Endothelial cell of umbilical vein (primary cell): ENCODE measurements around the gene OAS2. TPM values are rescaled to one million over a fixed set of nuclear protein-coding genes. Genes with fewer than 3 reads are reported as not detected.

Experiments used
- BruUV-seq: library from RNA; stranded (reverse); fragments of 400-500 nt; replicated peaks from 2 replicates; lab custom pipeline; 2021; lab: Mats Ljungman, UMichigan
- CTCF ChIA-PET: fragments of 300-600, 350-600 bp; sonication (Branson Sonifier 250); formaldehyde crosslinking; loops from one replicate; lab custom pipeline; 2021; ENCODE audit warnings: antibody characterized with exemption, inconsistent platforms; lab: Charles Lee
- POLR2A ChIA-PET: fragments of 300-600, 350-600 bp; sonication (Branson Sonifier 250); formaldehyde crosslinking; loops from one replicate; lab custom pipeline; 2021; ENCODE audit warnings: antibody characterized with exemption, inconsistent platforms; lab: Charles Lee
- DNase-seq: peaks from one replicate; pipeline ENCODE4 v3.0.0-alpha.2; 2011; ENCODE audit warnings: low read depth, low spot score
- FAIRE-seq: peaks from 2 replicates; lab custom pipeline; 2011; peaks lifted over from hg19 to GRCh38; lab: Jason Lieb, UNC
- H2AFZ ChIP-seq: 2 replicates; pipeline ENCODE4 v1.6.0; 2012; ENCODE audit warnings: low read depth, low read length, control low read depth, inconsistent platforms
- H3K27ac ChIP-seq: 2 replicates; pipeline ENCODE4 v1.5.1; 2011; ENCODE audit warnings: low read depth, mild to moderate bottlenecking, control low read depth, low read length, moderate library complexity; ENCODE audit not compliant: insufficient read depth
- H3K27me3 ChIP-seq, 2 experiments: 2 replicates each; pipeline versions ENCODE4 v1.6.0 to v1.6.1; 2011; ENCODE audit warnings: low read length in 2 of 2, mixed read lengths in 1 of 2; ENCODE audit not compliant: control insufficient read depth in 2 of 2, insufficient read depth in 2 of 2
- H3K36me3 ChIP-seq, 2 experiments: 2 replicates in 1 of 2; 3 replicates in 1 of 2; pipeline ENCODE4 v1.5.1; 2011; ENCODE audit warnings: low read length in 2 of 2, mild to moderate bottlenecking in 1 of 2, moderate library complexity in 1 of 2; ENCODE audit not compliant: control insufficient read depth in 2 of 2, insufficient read depth in 2 of 2; ENCODE audit errors: extremely low read depth in 1 of 2
- H3K4me1 ChIP-seq: 3 replicates; pipeline ENCODE4 v1.5.1; 2011; ENCODE audit warnings: mild to moderate bottlenecking, low read length; ENCODE audit not compliant: control insufficient read depth, insufficient read depth; ENCODE audit errors: extremely low read depth
- H3K4me2 ChIP-seq: 2 replicates; pipeline ENCODE4 v1.6.1; 2011; ENCODE audit warnings: low read length, control low read depth, mixed read lengths; ENCODE audit not compliant: insufficient read depth
- H3K4me3 ChIP-seq, 3 experiments: fragments of 200-600 bp in 1 of 3; sonication (generic), shearing (Covaris generic) in 1 of 3; replicated peaks in 1 of 3; 2 replicates each; pipeline ENCODE4 v1.5.1; 2011 to 2016; ENCODE audit warnings: control low read depth in 3 of 3, low read length in 3 of 3, mild to moderate bottlenecking in 2 of 3, inconsistent platforms in 1 of 3, low read depth in 1 of 3, moderate library complexity in 1 of 3; ENCODE audit not compliant: insufficient read depth in 1 of 3
- H3K79me2 ChIP-seq: 2 replicates; pipeline ENCODE4 v1.6.0; 2012; ENCODE audit warnings: low read length, inconsistent platforms; ENCODE audit not compliant: control insufficient read depth, insufficient read depth
- H3K9ac ChIP-seq: replicated peaks from 2 replicates; pipeline ENCODE3; 2011; ENCODE audit warnings: low read length, control low read depth; ENCODE audit not compliant: insufficient read depth; ENCODE audit errors: extremely low read depth
- H3K9me1 ChIP-seq: replicated peaks from 3 replicates; pipeline ENCODE4 v1.6.0; 2011; ENCODE audit warnings: mild to moderate bottlenecking, low read length; ENCODE audit not compliant: control insufficient read depth, insufficient read depth; ENCODE audit errors: extremely low read depth
- H3K9me3 ChIP-seq: replicated peaks from 2 replicates; pipeline ENCODE4 v1.5.1; 2012; ENCODE audit warnings: low read length, inconsistent platforms; ENCODE audit not compliant: control insufficient read depth, insufficient read depth
- H4K20me1 ChIP-seq: replicated peaks from 2 replicates; pipeline ENCODE3; 2011; ENCODE audit warnings: mild to moderate bottlenecking, low read length; ENCODE audit not compliant: control insufficient read depth, insufficient read depth; ENCODE audit errors: extremely low read depth
- CTCF ChIP-seq, 2 donors: IDR thresholded peaks; 1 replicate in 1 of 2; 2 replicates in 1 of 2; pipeline ENCODE4 v1.5.1; 2011; ENCODE audit warnings: low read length in 2 of 2, mild to moderate bottlenecking in 2 of 2, moderate library complexity in 2 of 2, control low read depth in 1 of 2, inconsistent platforms in 1 of 2, low read depth in 1 of 2; ENCODE audit not compliant: insufficient read depth in 1 of 2; ENCODE audit errors: extremely low read depth in 1 of 2
- EZH2 ChIP-seq: IDR thresholded peaks from 2 replicates; pipeline ENCODE4 v1.6.1; 2012; ENCODE audit warnings: borderline replicate concordance, low read depth, mild to moderate bottlenecking, moderate library complexity, low read length, inconsistent platforms; ENCODE audit not compliant: severe bottlenecking
- FOS ChIP-seq: IDR thresholded peaks from 2 replicates; pipeline ENCODE4 v1.6.1; 2011; ENCODE audit warnings: mild to moderate bottlenecking, low read length, moderate library complexity, borderline replicate concordance; ENCODE audit not compliant: insufficient read depth
- GATA2 ChIP-seq: IDR thresholded peaks from 2 replicates; pipeline ENCODE4 v1.7.0; 2011; ENCODE audit warnings: low read depth, mild to moderate bottlenecking, moderate library complexity, mixed read lengths, low read length; ENCODE audit not compliant: insufficient read length, insufficient read depth
- JUN ChIP-seq: IDR thresholded peaks from 2 replicates; pipeline ENCODE4 v1.6.1; 2011; ENCODE audit warnings: borderline replicate concordance, low read depth; ENCODE audit not compliant: insufficient read length, insufficient read depth
- MYC ChIP-seq: IDR thresholded peaks from one replicate; pipeline ENCODE4 v1.6.1; 2011; ENCODE audit warnings: mild to moderate bottlenecking, low read depth, low read length
- POLR2A ChIP-seq: IDR thresholded peaks from 2 replicates; pipeline ENCODE4 v1.6.1; 2012; ENCODE audit warnings: low read depth, mild to moderate bottlenecking, control low read depth, low read length
- POLR2AphosphoS5 ChIP-seq: IDR thresholded peaks from 2 replicates; pipeline ENCODE4 v1.6.1; 2012; ENCODE audit warnings: low read depth, mild to moderate bottlenecking, control low read depth, low read length, moderate library complexity; ENCODE audit not compliant: insufficient read depth
- dilution Hi-C: fragments of 300-500 bp; cut with MboI; formaldehyde crosslinking; loops from one replicate; pipeline ENCODE4 v1.15.0; 2019; ENCODE audit warnings: low sequenced_read_pairs; ENCODE audit not compliant: extremely low pct_ligation_motif_present
- intact Hi-C: fragments of 100-400 bp; cut with micrococcal nuclease; formaldehyde crosslinking; loops from one replicate; pipeline ENCODE4 v1.10.0; 2022
- polyA plus RNA-seq, 4 experiments: library from polyadenylated mRNA; depleted of rRNA in 3 of 4; stranded (reverse) in 3 of 4; unstranded in 1 of 4; fragments of >200 nt; gene quantifications; 2 replicates each; pipeline versions ENCODE4 v1.2.1 to v1.2.3, GENCODE V29; 2011 to 2012; ENCODE audit warnings: missing spikeins in 1 of 4
- total RNA-seq: library from RNA; stranded (reverse); gene quantifications from 2 replicates; pipeline ENCODE4 v1.2.3, GENCODE V29; 2021
- TF ChIP-seq, protein P1 (sequence below): IDR thresholded peaks from 2 replicates; pipeline ENCODE4 v1.6.1; 2011; ENCODE audit not compliant: insufficient read depth, insufficient read length

The OAS2 gene
- total and polyA plus RNA-seq, 2 donors (not counting 3 experiments of a cell fraction or from before 2014, with no cell fraction given): 1.3 to 3.1 TPM

DNA sequence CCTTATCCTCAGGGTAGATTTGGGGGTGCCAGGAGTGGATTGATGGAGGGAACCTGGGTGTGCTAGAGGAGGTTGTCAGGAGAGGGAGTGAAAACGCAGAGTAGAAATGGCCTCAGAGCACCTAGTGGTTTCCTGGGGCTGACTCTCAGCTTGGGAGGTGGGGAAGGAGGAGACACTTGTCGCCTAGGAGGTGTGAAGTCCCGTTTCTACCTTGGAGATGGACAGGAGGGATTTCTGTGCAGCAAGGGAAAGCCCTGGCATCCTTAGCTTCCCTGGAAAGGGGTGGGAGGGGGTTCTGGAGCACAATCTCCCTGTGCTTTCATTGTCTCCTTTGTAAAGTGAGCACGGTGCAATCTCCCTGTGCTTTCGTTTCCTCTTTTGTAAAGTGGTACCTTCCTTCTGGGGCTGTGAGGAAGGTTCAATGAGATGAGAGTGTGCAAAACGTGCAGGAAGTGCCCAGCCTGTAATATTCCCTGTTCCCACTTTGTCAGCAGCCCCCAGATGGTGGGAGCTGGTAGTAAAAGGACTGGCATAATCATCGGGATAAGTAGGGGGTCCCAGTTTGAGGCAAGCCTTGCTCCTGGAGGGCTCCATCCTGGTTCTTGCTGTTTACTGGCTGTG lies 38.4 kb upstream of the OAS2 start:
- H3K27ac ChIP-seq: no peak overlapping the region
- BruUV-seq: no TSS peak
- TF ChIP-seq JUN (no peak), POLR2AphosphoS5 (no peak), FOS (no peak), MYC (no peak), POLR2A (no peak), CTCF (IDR thresholded peaks at IDR 0.05; ENCODE audit: extremely low read depth in 1 of 2, insufficient read depth in 1 of 2, low read depth in 1 of 2, low read length in 2 of 2) (no peak), EZH2 (no peak), GATA2 (no peak)
- TF ChIP-seq, protein P1, sequence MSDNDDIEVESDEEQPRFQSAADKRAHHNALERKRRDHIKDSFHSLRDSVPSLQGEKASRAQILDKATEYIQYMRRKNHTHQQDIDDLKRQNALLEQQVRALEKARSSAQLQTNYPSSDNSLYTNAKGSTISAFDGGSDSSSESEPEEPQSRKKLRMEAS: no peak
- H3K36me3 ChIP-seq: no peaks in the 10 kb centered on the region
- H3K9me1 ChIP-seq: no peaks in the 10 kb centered on the region
- ChIA-PET POLR2A (no interaction called here), CTCF (interaction anchor here (0.8 kb wide), 1 partner anchor 39 kb away, joined by 3 read pairs; no protein-coding TSS in a partner anchor)
- dilution Hi-C loops: no loop called here
- FAIRE-seq (no peak), DNase-seq (no peak)
- no peak overlapping the region for H3K4me2 ChIP-seq
- intact Hi-C loops: no loop called here
- H3K9me3 ChIP-seq: no peaks in the 10 kb centered on the region
- H4K20me1 ChIP-seq: no peaks in the 10 kb centered on the region
- no peaks in the 10 kb centered on the region for H3K79me2 ChIP-seq
- no peak overlapping the region for H3K9ac ChIP-seq
- H3K4me3 ChIP-seq: no peak overlapping the region
- H3K4me1 ChIP-seq: peaks cover 5% of the 10 kb centered on the region
- H3K27me3 ChIP-seq: no peaks in the 10 kb centered on the region
- no peak overlapping the region for H2AFZ ChIP-seq
